Ovary (tissue), 9 donors: Measurements from ENCODE around the gene ENGASE. TPM values are rescaled to one million over a fixed set of nuclear protein-coding genes. Genes with fewer than 3 reads are reported as not detected.

ENCODE experiments used
- DNase-seq, 5 donors: peaks; one replicate each; pipeline ENCODE4 v3.0.0-alpha.2; 2019 to 2020
- H3K27ac ChIP-seq, 2 donors: fragments of 200-600 bp; one replicate each; pipeline versions ENCODE4 v1.5.1 to v1.8.0; 2019 to 2022
- H3K27me3 ChIP-seq: fragments of 200-600 bp; one replicate; pipeline ENCODE4 v1.8.0; 2022
- H3K36me3 ChIP-seq: fragments of 200-600 bp; sonication (generic); one replicate; pipeline ENCODE4 v1.5.1; 2019
- H3K4me1 ChIP-seq: one replicate; pipeline ENCODE4 v1.8.1; 2013; ENCODE audit warnings: mild to moderate bottlenecking, moderate library complexity; ENCODE audit not compliant: insufficient read depth
- H3K4me3 ChIP-seq: fragments of 200-600 bp; sonication (generic); one replicate; pipeline ENCODE4 v1.5.1; 2017
- H3K9me3 ChIP-seq, 2 donors: fragments of 200-600 bp in 1 of 2; sonication (generic) in 1 of 2; one replicate each; pipeline versions ENCODE4 v1.5.1 to v1.8.1; 2013 to 2019; ENCODE audit warnings: mild to moderate bottlenecking in 1 of 2, moderate library complexity in 1 of 2
- EP300 ChIP-seq: sonication (generic); formaldehyde crosslinking; IDR thresholded peaks from one replicate; pipeline ENCODE4 v1.6.1; 2017; ENCODE audit warnings: antibody characterized with exemption
- POLR2A ChIP-seq: fragments of 450-650 bp; IDR thresholded peaks from one replicate; pipeline ENCODE4 v1.6.1; 2017; ENCODE audit warnings: antibody characterized with exemption, mild to moderate bottlenecking, moderate library complexity
- WGBS, 3 donors: extraction: QIAGEN DNeasy Blood & Tissue Kit in 1 of 3; methylation state at CpG; one replicate each; pipeline versions ENCODE4 v1.1.5 to v1.1.7; 2013 to 2017; 5-methylcytosine and 5-hydroxymethylcytosine counted together
- intact Hi-C, 4 donors: fragments of 100-400 bp; cut with DNase I; formaldehyde crosslinking; loops; one replicate each; pipeline versions ENCODE4 v1.11.0 to v1.15.1; 2022 to 2023
- polyA plus RNA-seq, 2 donors: library from polyadenylated mRNA; stranded (reverse); fragments of 200-250 nt in 1 of 2; fragments of 350-450 nt in 1 of 2; fragmentation: Illumina TruSeq in 1 of 2; extraction: RNeasy Lipid Tissue Mini Kit (QIAGEN cat#74804) in 1 of 2; gene quantifications; one replicate each; pipeline ENCODE4 v1.2.3, GENCODE V29; 2013 to 2014
- total RNA-seq, 7 donors: library from RNA; depleted of rRNA in 2 of 7; stranded (reverse); fragments of >200 nt in 2 of 7; fragmentation: NEBNext Ultra II Directional in 3 of 7; extraction: Animal tissue kit (Norgen Biotek cat#: 25700) in 3 of 7; gene quantifications; one replicate each; pipeline versions ENCODE4 v1.1.0 to v1.2.4, GENCODE V29; 2016 to 2023
- TF ChIP-seq, protein P1 (sequence below), 3 donors: fragments of 450-650 bp in 2 of 3; fragments of 200-600 bp in 1 of 3; IDR thresholded peaks; one replicate each; pipeline versions ENCODE4 v1.5.1 to v1.8.0; 2016 to 2022; ENCODE audit warnings: antibody characterized with exemption in 3 of 3, mild to moderate bottlenecking in 1 of 3
- donor health status: DM: no; HTN: no; CAD: no; lungs with moderate emphysema.
- donor health status: DM: no; HTN: no; CAD: no.
- donor health status: Bipolar disorder and iron deficiency.
- donor health status: DM: yes; HTN: yes; CAD: no.
- donor health status: DM: no; HTN: no; CAD: no.
- donor health status: DM: yes; HTN: yes; CAD: no.

Gene ENGASE
- total and polyA plus RNA-seq, 9 donors = 6.0 to 61.5 (median 39.7) TPM

DNA sequence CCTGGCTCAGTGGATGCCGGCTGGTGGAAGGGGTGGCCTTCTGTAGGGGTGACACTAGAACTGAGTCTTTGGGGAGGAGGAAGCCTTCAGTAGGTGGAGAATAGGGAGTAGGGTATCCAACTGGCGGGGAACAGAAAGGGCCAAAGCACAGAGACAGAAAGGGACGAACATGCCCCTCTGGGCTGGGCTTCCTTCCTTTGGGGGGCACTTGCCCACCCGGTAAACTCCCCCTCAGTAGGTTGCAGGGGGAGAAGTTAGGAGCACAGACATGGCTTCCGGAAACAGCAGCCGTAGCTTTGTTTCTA is 774 bp downstream of the ENGASE start:
- TF ChIP-seq POLR2A (no peak), EP300 (no peak)
- TF ChIP-seq, protein P1, sequence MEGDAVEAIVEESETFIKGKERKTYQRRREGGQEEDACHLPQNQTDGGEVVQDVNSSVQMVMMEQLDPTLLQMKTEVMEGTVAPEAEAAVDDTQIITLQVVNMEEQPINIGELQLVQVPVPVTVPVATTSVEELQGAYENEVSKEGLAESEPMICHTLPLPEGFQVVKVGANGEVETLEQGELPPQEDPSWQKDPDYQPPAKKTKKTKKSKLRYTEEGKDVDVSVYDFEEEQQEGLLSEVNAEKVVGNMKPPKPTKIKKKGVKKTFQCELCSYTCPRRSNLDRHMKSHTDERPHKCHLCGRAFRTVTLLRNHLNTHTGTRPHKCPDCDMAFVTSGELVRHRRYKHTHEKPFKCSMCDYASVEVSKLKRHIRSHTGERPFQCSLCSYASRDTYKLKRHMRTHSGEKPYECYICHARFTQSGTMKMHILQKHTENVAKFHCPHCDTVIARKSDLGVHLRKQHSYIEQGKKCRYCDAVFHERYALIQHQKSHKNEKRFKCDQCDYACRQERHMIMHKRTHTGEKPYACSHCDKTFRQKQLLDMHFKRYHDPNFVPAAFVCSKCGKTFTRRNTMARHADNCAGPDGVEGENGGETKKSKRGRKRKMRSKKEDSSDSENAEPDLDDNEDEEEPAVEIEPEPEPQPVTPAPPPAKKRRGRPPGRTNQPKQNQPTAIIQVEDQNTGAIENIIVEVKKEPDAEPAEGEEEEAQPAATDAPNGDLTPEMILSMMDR (IDR thresholded peaks at IDR 0.05) = no peak
- peak overlapping the region; percentile 83 to 93 for H3K27ac ChIP-seq
- no peaks in the 10 kb centered on the region for H3K27me3 ChIP-seq
- WGBS, 3 donors = 6 to 14% (median 7%) methylated on average over 6 of the region's 6 CpGs
- H3K4me3 ChIP-seq = peak overlapping the region; percentile 81
- no peaks in the 10 kb centered on the region for H3K9me3 ChIP-seq
- H3K36me3 ChIP-seq = no peaks in the 10 kb centered on the region
- H3K4me1 ChIP-seq = peaks cover 2% of the 10 kb centered on the region
- intact Hi-C loops = no loop called here
- DNase-seq = no peak

DNA sequence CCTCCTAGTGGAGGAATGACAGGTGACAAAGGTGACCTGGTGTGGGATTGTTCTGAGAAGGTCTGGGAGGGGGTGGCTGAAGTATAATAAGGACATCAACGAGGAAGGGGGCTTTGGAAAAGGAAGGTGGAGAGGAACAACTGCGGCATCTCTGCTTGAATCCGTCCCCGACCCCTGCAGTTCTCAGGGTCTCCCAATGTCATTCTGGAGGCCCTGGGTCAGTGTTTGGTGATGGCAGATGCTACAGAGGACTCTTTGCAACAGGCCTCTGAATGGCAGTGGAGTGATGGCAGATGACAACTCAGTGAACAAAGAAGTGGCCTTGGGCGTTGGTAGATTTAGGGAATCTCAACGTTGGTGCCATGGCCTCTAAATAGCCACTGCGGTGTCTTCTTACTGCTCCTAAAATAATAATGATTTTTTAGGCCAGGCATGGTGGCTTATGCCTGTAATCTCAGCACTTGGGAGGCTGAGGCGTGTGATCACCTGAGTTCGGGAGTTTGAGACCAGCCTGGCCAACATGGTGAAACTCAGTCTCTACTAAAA is 1.3 kb downstream of the ENGASE start:
- intact Hi-C loops = loop anchor here in 1 of 4 donors (2.0 kb wide), 1 partner anchor 21 kb away; no protein-coding TSS in a partner anchor
- Histone ChIP-seq H3K27ac (peak overlapping the region; percentile 83 to 93), H3K27me3 (no peaks in the 10 kb centered on the region), H3K9me3 (no peaks in the 10 kb centered on the region), H3K4me3 (peak overlapping the region; percentile 81), H3K4me1 (peaks cover 2% of the 10 kb centered on the region), H3K36me3 (no peaks in the 10 kb centered on the region)
- TF ChIP-seq EP300 (no peak), POLR2A (no peak)
- TF ChIP-seq, protein P1 (IDR thresholded peaks at IDR 0.05) = no peak
- peak in 1 of 5 donors; percentile 28 for DNase-seq
- WGBS, 3 donors = 76 to 81% (median 81%) methylated on average over 9 of the region's 9 CpGs

DNA sequence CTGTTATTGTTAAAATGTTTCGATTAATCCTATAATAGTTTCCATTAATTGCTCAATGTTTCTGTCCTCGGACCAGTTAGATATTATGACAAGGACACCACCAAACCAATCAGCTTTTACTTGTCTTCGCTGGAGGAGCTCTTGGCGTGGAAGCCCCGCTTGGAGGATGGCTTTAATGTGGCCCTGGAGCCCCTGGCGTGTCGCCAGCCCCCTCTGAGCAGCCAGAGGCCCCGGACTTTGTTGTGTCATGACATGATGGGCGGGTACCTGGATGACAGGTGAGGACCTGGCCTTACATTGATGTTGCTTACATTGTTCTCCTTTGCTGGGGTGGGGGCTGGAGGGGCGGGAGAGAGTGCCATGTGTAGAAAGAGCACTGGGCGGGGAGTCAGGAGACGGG is 3.0 kb downstream of the ENGASE start:
- no peaks in the 10 kb centered on the region for H3K9me3 ChIP-seq
- no peaks in the 10 kb centered on the region for H3K36me3 ChIP-seq
- TF ChIP-seq, protein P1 (IDR thresholded peaks at IDR 0.05) = no peak
- TF ChIP-seq EP300 (no peak), POLR2A (no peak)
- DNase-seq = peak in 1 of 5 donors; percentile 38
- H3K4me3 ChIP-seq = no peak overlapping the region
- no peak overlapping the region for H3K27ac ChIP-seq
- peaks cover 2% of the 10 kb centered on the region for H3K4me1 ChIP-seq
- H3K27me3 ChIP-seq = no peaks in the 10 kb centered on the region
- WGBS, 3 donors = 80 to 84% (median 80%) methylated on average over 12 of the region's 12 CpGs
- intact Hi-C loops = loop anchor here in 1 of 4 donors (2.0 kb wide), 1 partner anchor 23 kb away; no protein-coding TSS in a partner anchor

DNA sequence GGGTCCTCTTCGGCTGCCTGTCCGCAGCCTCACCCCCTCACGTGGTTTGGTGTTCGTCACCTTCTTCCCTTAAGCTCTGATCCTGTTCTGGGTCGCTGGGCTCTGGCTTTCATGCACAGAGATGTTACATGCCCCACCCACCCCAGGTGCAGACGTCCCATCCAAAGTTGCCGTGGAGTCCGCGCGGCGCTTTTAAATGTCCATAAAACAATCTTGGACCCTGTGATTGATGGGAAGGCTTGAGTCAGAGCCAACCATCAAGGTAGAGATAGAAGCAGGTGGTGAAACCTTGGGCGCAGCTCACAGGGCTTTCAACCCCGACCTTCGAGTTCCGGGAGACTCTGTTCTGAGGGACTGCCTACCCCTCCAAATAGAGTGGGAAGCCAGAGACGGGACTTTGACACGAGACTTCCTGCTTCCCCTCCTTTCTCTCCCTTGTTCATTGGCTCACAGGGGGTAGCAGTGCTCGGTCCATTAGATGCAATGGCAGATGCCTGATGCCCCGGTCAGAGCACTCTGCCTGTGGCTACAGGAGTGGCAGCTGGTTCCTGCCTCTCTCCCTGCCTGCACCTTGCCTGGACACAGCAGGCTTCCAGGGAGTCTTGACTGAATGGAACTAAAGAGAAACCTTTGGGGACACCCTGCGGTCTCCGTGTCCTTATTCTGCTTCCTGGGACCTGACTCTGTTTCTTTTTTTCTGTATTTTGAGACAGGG is 4.0 kb downstream of the ENGASE start:
- 88 to 91% (median 88%) methylated on average over 21 of the region's 21 CpGs for WGBS, 3 donors
- intact Hi-C loops = no loop called here
- Histone ChIP-seq H3K27me3 (no peaks in the 10 kb centered on the region), H3K9me3 (no peaks in the 10 kb centered on the region), H3K4me1 (peaks cover 2% of the 10 kb centered on the region), H3K36me3 (no peaks in the 10 kb centered on the region), H3K4me3 (no peak overlapping the region), H3K27ac (no peak overlapping the region)
- TF ChIP-seq POLR2A = no peak
- TF ChIP-seq, protein P1 (IDR thresholded peaks at IDR 0.05) = no peak
- no peak for TF ChIP-seq EP300
- peak in 1 of 5 donors; percentile 18 for DNase-seq
